ENCODE data around the gene MAGI2. TPM values are rescaled to one million over a fixed set of nuclear protein-coding genes. Genes with fewer than 3 reads are reported as not detected.

MAGI2 gene
- total and polyA plus RNA-seq, 2 experiments from 2014 or later: 16.8 to 24.7 TPM

DNA sequence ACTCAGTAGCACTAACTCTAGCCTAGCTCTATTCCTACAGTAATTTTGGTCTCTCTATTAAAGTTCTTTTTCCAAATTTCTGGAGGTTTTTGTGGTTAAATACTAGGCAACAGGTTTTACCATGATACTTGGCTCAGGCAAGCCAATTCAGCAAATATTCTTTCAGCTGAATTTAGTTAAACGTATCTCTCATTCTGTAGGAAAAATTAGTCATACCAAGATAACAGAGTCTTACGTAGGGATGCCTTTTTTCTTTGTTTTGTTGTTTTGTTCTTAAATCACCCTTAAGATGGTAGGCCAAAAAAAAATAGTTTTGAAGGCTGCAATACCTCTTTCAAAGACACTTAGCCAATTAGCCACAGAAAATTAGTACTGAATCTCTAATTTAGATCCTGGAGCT is 180.5 kb downstream of the MAGI2 start:
- Histone ChIP-seq H3K36me3 (no peaks in the 10 kb centered on the region), H3K27ac (no peak overlapping the region), H3K9me3 (ENCODE audit: low read depth) (no peaks in the 10 kb centered on the region), H3K27me3 (no peaks in the 10 kb centered on the region), H3K4me1 (ENCODE audit: low read depth) (no peaks in the 10 kb centered on the region), H3K4me3 (no peak overlapping the region)
- DNase-seq (ENCODE audit: low read depth in 1 of 2, low spot score in 1 of 2): peak in 1 of 2 donors; percentile 82
- TF ChIP-seq, protein P1, sequence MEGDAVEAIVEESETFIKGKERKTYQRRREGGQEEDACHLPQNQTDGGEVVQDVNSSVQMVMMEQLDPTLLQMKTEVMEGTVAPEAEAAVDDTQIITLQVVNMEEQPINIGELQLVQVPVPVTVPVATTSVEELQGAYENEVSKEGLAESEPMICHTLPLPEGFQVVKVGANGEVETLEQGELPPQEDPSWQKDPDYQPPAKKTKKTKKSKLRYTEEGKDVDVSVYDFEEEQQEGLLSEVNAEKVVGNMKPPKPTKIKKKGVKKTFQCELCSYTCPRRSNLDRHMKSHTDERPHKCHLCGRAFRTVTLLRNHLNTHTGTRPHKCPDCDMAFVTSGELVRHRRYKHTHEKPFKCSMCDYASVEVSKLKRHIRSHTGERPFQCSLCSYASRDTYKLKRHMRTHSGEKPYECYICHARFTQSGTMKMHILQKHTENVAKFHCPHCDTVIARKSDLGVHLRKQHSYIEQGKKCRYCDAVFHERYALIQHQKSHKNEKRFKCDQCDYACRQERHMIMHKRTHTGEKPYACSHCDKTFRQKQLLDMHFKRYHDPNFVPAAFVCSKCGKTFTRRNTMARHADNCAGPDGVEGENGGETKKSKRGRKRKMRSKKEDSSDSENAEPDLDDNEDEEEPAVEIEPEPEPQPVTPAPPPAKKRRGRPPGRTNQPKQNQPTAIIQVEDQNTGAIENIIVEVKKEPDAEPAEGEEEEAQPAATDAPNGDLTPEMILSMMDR (IDR thresholded peaks at IDR 0.05; ENCODE audit: low read depth, low read length): no peak

DNA sequence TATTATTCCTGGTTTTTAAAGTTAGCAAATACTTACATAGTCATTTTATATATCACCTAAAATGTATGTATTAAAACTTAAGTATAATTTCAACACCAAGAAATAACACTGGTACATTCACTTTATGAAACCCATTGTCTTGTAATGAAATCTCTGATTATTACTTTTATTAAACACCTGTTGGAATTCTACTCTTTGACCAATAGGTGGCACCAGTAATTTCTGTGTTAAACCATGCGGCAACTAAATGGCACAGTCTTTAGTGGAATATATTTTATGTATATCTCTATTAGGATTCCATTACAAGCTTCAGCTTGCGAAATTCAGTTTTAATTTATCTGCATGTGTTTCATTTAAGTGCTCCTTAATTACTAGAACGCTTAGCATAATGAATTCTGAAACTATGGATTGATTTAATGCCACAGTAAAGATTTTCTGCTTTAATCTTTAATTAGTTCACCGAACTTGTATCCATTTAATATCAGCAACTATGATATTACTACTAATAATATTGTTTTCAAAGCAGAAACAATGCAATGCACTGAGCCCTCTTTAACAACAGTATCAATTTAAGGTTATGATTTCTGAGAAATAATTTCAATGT is 181.3 kb downstream of the MAGI2 start:
- peak; percentile 53 to 63 for DNase-seq (ENCODE audit: low read depth in 1 of 2, low spot score in 1 of 2)
- no peaks in the 10 kb centered on the region for H3K4me1 ChIP-seq (ENCODE audit: low read depth)
- H3K36me3 ChIP-seq: no peaks in the 10 kb centered on the region
- H3K27ac ChIP-seq: no peak overlapping the region
- H3K9me3 ChIP-seq (ENCODE audit: low read depth): no peaks in the 10 kb centered on the region
- TF ChIP-seq, protein P1 (IDR thresholded peaks at IDR 0.05; ENCODE audit: low read depth, low read length): peak; percentile 60
- no peaks in the 10 kb centered on the region for H3K27me3 ChIP-seq
- H3K4me3 ChIP-seq: no peak overlapping the region

DNA sequence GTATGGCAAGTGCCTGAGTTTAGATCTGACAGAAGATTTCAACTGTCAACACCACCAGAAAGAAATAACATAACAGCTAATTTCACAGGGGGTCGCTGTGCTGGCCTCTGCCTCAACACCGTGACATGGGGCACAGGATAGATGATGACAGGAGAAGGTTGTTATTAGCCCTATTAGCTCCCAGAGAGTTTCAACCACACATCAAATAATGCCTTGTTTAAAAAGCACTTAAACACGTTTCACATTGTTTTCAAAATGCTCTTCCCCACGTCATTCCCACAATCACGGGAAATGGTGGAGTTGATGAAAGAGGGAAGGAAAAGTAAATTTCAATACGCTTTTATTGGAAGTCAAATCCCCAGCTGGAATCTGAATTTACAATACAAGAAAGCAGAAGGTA is 184.7 kb downstream of the MAGI2 start:
- DNase-seq (ENCODE audit: low read depth in 1 of 2, low spot score in 1 of 2): no peak
- TF ChIP-seq, protein P1 (IDR thresholded peaks at IDR 0.05; ENCODE audit: low read depth, low read length): no peak
- H3K27me3 ChIP-seq: no peaks in the 10 kb centered on the region
- H3K4me1 ChIP-seq (ENCODE audit: low read depth): no peaks in the 10 kb centered on the region
- H3K4me3 ChIP-seq: no peak overlapping the region
- no peaks in the 10 kb centered on the region for H3K9me3 ChIP-seq (ENCODE audit: low read depth)
- no peaks in the 10 kb centered on the region for H3K36me3 ChIP-seq
- no peak overlapping the region for H3K27ac ChIP-seq

DNA sequence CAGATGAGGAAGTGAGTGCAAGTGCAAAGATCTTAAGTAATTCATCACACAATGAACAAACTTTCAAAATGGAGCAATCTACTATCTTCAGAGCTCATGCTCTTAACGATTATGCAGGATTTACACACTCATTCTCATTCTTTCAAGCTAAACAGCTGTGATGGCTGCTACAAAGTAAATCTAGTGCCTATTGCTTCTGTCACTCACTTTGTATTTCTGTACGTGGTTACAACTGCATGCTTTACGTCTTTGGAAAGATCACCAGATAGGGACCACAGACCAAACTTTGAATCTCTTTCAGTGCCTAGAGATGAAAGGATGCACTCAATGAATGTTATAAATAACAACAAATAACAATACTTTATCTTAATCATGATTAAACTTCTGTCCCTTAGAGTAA is 194.6 kb downstream of the MAGI2 start:
- TF ChIP-seq, protein P1 (IDR thresholded peaks at IDR 0.05; ENCODE audit: low read depth, low read length): no peak
- Histone ChIP-seq H3K4me3 (no peak overlapping the region), H3K4me1 (ENCODE audit: low read depth) (no peaks in the 10 kb centered on the region), H3K27ac (no peak overlapping the region), H3K36me3 (no peaks in the 10 kb centered on the region), H3K9me3 (ENCODE audit: low read depth) (no peaks in the 10 kb centered on the region), H3K27me3 (no peaks in the 10 kb centered on the region)
- no peak for DNase-seq (ENCODE audit: low read depth in 1 of 2, low spot score in 1 of 2)

DNA sequence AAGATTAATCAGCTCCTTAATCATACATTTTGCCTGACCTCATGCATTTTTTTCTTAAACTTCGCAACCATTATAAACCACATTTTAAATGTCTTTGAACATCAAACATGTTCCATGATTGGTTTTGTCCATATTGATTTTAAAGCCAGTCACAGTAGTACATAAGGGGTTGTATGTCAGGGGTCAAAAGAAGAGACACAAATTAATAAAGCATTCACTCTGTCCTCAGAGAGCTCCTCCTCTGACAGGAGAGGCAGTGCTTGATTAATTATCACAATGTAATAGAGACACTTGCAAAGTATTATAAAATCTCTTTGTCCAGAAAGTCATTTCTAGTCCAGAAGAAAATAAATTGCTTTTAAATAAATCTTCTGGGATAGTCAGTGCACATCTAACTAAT is 195.5 kb downstream of the MAGI2 start:
- DNase-seq (ENCODE audit: low read depth in 1 of 2, low spot score in 1 of 2): no peak
- TF ChIP-seq, protein P1 (IDR thresholded peaks at IDR 0.05; ENCODE audit: low read depth, low read length): no peak
- Histone ChIP-seq H3K4me1 (ENCODE audit: low read depth) (no peaks in the 10 kb centered on the region), H3K27ac (no peak overlapping the region), H3K36me3 (no peaks in the 10 kb centered on the region), H3K27me3 (no peaks in the 10 kb centered on the region), H3K9me3 (ENCODE audit: low read depth) (no peaks in the 10 kb centered on the region), H3K4me3 (no peak overlapping the region)

Measured in cardiac muscle cell (in vitro differentiated cells and primary cell).